DND-41 (cell line): ENCODE measurements around the gene RCOR1.

Experiments
- ATAC-seq: fragments of 200-7000 bp; cut with Tn5 transposase; 3 replicates; pipeline ENCODE4 v1.9.1; 2021; ENCODE audit warnings: low read depth; ENCODE audit not compliant: insufficient read depth
- DNase-seq: peaks from one replicate; pipeline ENCODE4 v3.0.0-alpha.2; 2020
- H2AFZ ChIP-seq: 2 replicates; pipeline ENCODE4 v1.6.0; 2012; ENCODE audit warnings: low read depth, low read length
- H3K27ac ChIP-seq: 2 replicates; pipeline ENCODE4 v1.5.1; 2012; ENCODE audit warnings: low read length, inconsistent platforms
- H3K27me3 ChIP-seq: fragments of 200-600 bp; sonication (generic); 2 replicates; pipeline ENCODE4 v1.6.0; 2012; ENCODE audit warnings: low read length, mild to moderate bottlenecking, inconsistent platforms; ENCODE audit not compliant: insufficient read depth, poor library complexity
- H3K36me3 ChIP-seq: 2 replicates; pipeline ENCODE4 v1.5.1; 2012; ENCODE audit warnings: low read length, inconsistent platforms; ENCODE audit not compliant: insufficient read depth
- H3K4me1 ChIP-seq: 2 replicates; pipeline ENCODE4 v1.5.1; 2012; ENCODE audit warnings: mild to moderate bottlenecking, low read length; ENCODE audit not compliant: insufficient read depth
- H3K4me2 ChIP-seq: 2 replicates; pipeline ENCODE4 v1.6.0; 2012; ENCODE audit warnings: mild to moderate bottlenecking, moderate library complexity, low read length, inconsistent platforms; ENCODE audit not compliant: insufficient read depth
- H3K4me3 ChIP-seq, 2 experiments: fragments of 200-600 bp in 1 of 2; shearing (Covaris generic) in 1 of 2; 2 replicates each; pipeline ENCODE4 v1.5.1; 2012 to 2016; ENCODE audit warnings: inconsistent platforms in 2 of 2, low read length in 2 of 2, mild to moderate bottlenecking in 2 of 2, low read depth in 1 of 2, moderate library complexity in 1 of 2
- H3K79me2 ChIP-seq: 2 replicates; pipeline ENCODE4 v1.6.0; 2012; ENCODE audit warnings: low read length, inconsistent platforms; ENCODE audit not compliant: insufficient read depth
- H3K9ac ChIP-seq: 2 replicates; pipeline ENCODE4 v1.6.0; 2012; ENCODE audit warnings: low read depth, mild to moderate bottlenecking, inconsistent platforms, low read length, moderate library complexity
- H3K9me3 ChIP-seq: 2 replicates; pipeline ENCODE4 v1.5.1; 2012; ENCODE audit warnings: low read length, moderate library complexity, mild to moderate bottlenecking, inconsistent platforms; ENCODE audit not compliant: insufficient read depth, severe bottlenecking
- H4K20me1 ChIP-seq: 2 replicates; pipeline ENCODE4 v1.6.0; 2012; ENCODE audit warnings: low read length; ENCODE audit not compliant: insufficient read depth
- EZH2 ChIP-seq: IDR thresholded peaks from 3 replicates; pipeline ENCODE4 v1.6.1; 2012; ENCODE audit warnings: borderline replicate concordance, low read depth, mild to moderate bottlenecking, moderate library complexity, low read length, inconsistent platforms; ENCODE audit not compliant: severe bottlenecking
- TF ChIP-seq, protein P1 (sequence below): IDR thresholded peaks from 2 replicates; pipeline ENCODE4 v1.5.1; 2012; ENCODE audit warnings: borderline replicate concordance, low read length, moderate library complexity, mild to moderate bottlenecking; ENCODE audit not compliant: poor library complexity, severe bottlenecking; ENCODE audit errors: extremely low read depth

Gene RCOR1

DNA sequence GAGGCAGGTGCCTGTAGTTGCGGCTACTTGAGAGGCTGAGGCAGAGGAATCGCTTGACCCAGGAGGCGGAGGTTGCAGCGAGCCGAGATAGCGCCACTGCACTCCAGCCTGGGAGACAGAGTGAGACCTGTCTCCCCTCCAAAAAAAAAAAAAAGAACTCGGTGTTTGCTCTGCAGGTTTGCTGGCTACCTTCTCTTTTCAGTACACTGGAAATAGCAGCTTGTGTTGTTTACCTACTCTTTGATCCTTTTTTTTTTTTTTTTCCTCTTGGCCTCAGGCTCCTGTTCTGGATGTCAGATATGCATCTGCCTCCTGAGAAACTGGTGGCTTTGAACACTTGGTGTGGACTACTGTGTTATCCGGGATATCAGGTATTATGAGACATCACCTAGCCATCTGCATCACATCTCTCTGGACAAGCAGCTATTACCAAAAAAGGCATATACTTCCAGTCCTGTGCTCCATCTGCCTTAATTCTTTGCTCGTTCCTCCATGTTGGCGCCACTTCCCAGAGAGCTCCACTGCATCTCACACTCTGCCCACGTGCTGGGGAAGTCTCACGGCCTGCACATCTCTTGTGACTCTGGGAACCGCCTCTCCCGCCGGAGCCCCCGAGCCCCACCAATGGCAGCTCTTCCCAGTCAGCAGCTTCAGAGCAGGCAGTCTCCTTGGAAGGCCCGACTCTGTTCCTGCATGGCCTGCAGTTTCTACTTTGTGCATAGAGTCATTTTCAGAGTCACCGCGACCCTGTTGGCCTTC lies 133.9 kb downstream of the RCOR1 start:
- no peak for ATAC-seq
- Histone ChIP-seq H3K4me2 (no peak overlapping the region), H2AFZ (no peak overlapping the region), H3K27ac (no peak overlapping the region), H3K79me2 (no peaks in the 10 kb centered on the region), H4K20me1 (0 out of 2 replicates have a peak, but pooled peaks cover 4% of the 10 kb centered on the region), H3K27me3 (no peaks in the 10 kb centered on the region), H3K9me3 (no peaks in the 10 kb centered on the region), H3K4me3 (no peak overlapping the region), H3K4me1 (no peaks in the 10 kb centered on the region), H3K9ac (no peak overlapping the region), H3K36me3 (peaks cover 87% of the 10 kb centered on the region)
- no peak for DNase-seq
- TF ChIP-seq EZH2 = no peak
- TF ChIP-seq, protein P1, sequence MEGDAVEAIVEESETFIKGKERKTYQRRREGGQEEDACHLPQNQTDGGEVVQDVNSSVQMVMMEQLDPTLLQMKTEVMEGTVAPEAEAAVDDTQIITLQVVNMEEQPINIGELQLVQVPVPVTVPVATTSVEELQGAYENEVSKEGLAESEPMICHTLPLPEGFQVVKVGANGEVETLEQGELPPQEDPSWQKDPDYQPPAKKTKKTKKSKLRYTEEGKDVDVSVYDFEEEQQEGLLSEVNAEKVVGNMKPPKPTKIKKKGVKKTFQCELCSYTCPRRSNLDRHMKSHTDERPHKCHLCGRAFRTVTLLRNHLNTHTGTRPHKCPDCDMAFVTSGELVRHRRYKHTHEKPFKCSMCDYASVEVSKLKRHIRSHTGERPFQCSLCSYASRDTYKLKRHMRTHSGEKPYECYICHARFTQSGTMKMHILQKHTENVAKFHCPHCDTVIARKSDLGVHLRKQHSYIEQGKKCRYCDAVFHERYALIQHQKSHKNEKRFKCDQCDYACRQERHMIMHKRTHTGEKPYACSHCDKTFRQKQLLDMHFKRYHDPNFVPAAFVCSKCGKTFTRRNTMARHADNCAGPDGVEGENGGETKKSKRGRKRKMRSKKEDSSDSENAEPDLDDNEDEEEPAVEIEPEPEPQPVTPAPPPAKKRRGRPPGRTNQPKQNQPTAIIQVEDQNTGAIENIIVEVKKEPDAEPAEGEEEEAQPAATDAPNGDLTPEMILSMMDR = no peak

DNA sequence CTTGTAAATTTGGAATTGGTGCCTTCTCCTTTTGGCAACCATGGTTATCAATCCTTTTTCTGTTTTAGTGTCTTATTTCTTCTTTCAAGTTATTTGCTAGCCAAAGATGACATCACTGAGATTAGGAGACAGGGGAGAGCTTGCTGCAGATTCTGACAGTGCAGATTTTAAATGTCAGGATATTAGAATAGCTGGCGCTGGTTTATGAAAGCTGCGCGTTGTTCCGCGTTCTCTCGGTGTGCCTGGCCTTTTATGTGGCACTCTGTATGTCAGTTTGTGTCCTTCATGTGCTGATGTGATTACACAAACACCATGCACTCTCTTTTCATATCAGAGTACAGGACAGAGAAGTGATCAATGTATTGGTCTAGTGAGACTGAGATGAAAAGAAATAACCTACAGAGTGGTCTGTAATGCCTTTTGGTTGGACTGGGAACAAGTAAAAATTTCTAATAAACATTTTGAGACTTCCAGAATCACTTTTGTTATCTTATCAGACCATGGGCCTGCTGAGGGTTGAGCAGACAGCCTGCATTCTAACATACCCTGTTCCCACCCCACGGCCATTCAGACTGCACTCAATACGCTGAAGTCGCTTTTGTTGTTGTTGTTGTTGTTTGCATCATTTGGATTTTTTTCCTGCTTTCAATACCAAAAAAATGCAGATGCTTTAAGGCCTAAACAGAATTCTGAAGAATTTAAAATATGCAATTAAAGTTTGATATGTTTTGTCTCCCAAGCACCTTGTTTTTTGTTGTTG lies 135.1 kb downstream of the RCOR1 start:
- TF ChIP-seq EZH2 = no peak
- TF ChIP-seq, protein P1 = no peak
- Histone ChIP-seq H3K4me1 (no peaks in the 10 kb centered on the region), H3K27me3 (no peaks in the 10 kb centered on the region), H3K36me3 (peaks cover 78% of the 10 kb centered on the region), H2AFZ (no peak overlapping the region), H3K4me3 (no peak overlapping the region), H3K4me2 (no peak overlapping the region), H3K9ac (no peak overlapping the region), H3K27ac (no peak overlapping the region), H3K79me2 (no peaks in the 10 kb centered on the region), H3K9me3 (no peaks in the 10 kb centered on the region), H4K20me1 (0 out of 2 replicates have a peak, but pooled peaks cover 12% of the 10 kb centered on the region)
- no peak for DNase-seq
- ATAC-seq = no peak

DNA sequence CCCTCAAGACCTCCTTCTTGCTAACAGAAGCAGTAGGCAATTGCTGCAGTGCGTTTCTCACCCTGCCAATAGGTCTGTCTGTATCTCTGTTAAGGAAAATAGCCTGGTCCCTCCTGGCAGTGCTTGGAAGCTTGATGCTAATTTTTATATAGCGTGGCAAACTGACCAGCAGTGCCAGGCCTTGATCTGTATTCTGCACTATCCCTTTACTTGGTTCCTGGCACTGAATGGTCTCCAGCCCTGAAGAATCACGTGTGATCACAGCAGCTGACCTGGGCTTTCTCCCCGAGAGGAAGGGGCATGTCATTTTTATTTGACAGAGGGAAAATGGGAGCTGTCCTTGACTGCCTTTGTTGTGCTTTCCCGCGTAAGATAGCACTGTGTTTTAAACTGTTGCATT lies 136.1 kb downstream of the RCOR1 start:
- H2AFZ ChIP-seq = no peak overlapping the region
- no peaks in the 10 kb centered on the region for H3K9me3 ChIP-seq
- no peak overlapping the region for H3K27ac ChIP-seq
- TF ChIP-seq EZH2 = no peak
- TF ChIP-seq, protein P1 = no peak
- H4K20me1 ChIP-seq = 0 out of 2 replicates have a peak, but pooled peaks cover 12% of the 10 kb centered on the region
- no peak overlapping the region for H3K4me2 ChIP-seq
- ATAC-seq (no peak), DNase-seq (no peak)
- H3K79me2 ChIP-seq = no peaks in the 10 kb centered on the region
- no peak overlapping the region for H3K4me3 ChIP-seq
- H3K4me1 ChIP-seq = no peaks in the 10 kb centered on the region
- H3K36me3 ChIP-seq = peaks cover 68% of the 10 kb centered on the region
- no peak overlapping the region for H3K9ac ChIP-seq
- no peaks in the 10 kb centered on the region for H3K27me3 ChIP-seq
